Parathyroid adenoma (tissue), 2 donors: ENCODE results near the gene LRRC30.

ENCODE experiments used
- H2AFZ ChIP-seq: fragments of 300-600 bp; sonication (generic); one replicate; pipeline ENCODE4 v1.7.0; 2017; ENCODE audit warnings: antibody characterized with exemption, mild to moderate bottlenecking
- H3K27ac ChIP-seq: fragments of 300-600 bp; sonication (generic); one replicate; pipeline ENCODE4 v1.7.0; 2017
- H3K27me3 ChIP-seq: fragments of 300-600 bp; sonication (generic); one replicate; pipeline ENCODE4 v1.7.0; 2017; ENCODE audit warnings: low read length; ENCODE audit not compliant: control insufficient read depth, insufficient read depth
- H3K36me3 ChIP-seq: fragments of 300-600 bp; sonication (generic); one replicate; pipeline ENCODE4 v1.7.0; 2017; ENCODE audit warnings: low read length; ENCODE audit not compliant: control insufficient read depth, insufficient read depth
- H3K4me1 ChIP-seq: fragments of 300-600 bp; sonication (generic); one replicate; pipeline ENCODE4 v1.7.0; 2017; ENCODE audit warnings: control low read depth
- H3K4me2 ChIP-seq: fragments of 300-600 bp; sonication (generic); one replicate; pipeline ENCODE4 v1.7.0; 2017; ENCODE audit warnings: low read length
- H3K4me3 ChIP-seq: fragments of 300-600 bp; sonication (generic); one replicate; pipeline ENCODE4 v1.7.0; 2017; ENCODE audit warnings: low read depth, low read length
- H3K79me2 ChIP-seq: fragments of 300-600 bp; sonication (generic); one replicate; pipeline ENCODE4 v1.7.0; 2017; ENCODE audit warnings: control low read depth
- H3K9ac ChIP-seq: fragments of 300-600 bp; sonication (generic); one replicate; pipeline ENCODE4 v1.7.0; 2017; ENCODE audit warnings: mild to moderate bottlenecking
- H3K9me3 ChIP-seq: fragments of 300-600 bp; sonication (generic); one replicate; pipeline ENCODE4 v1.7.0; 2017; ENCODE audit warnings: low read length; ENCODE audit not compliant: control insufficient read depth
- TF ChIP-seq, protein P1 (sequence below): fragments of 300-600 bp; sonication (generic); IDR thresholded peaks from one replicate; pipeline ENCODE4 v1.7.0; 2017; ENCODE audit warnings: antibody characterized with exemption, mild to moderate bottlenecking
- donor health status: primary hyperparathyroidism.

The LRRC30 gene

DNA sequence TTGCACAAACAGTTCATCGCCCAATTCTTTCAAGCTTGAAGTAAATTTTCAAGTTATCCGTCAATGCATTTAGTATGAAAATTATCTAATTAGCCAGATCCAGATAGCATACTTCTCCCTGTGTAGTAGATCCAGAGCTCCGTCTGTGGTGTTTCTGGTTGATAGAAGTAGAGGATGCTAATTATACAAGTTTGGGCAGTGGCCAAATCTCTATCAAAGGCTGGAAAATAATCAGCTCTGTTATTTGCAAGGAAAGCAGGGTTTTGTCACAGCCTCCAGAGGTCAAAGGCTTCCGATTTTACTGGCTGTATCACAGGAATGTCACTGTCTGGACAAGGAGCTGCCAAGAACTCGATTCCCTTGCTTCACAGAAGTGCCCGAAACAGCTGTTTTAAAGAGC lies 28.6 kb downstream of the LRRC30 start:
- Histone ChIP-seq H3K27ac (no peak overlapping the region), H2AFZ (no peak overlapping the region), H3K79me2 (no peaks in the 10 kb centered on the region), H3K9ac (no peak overlapping the region), H3K9me3 (no peaks in the 10 kb centered on the region), H3K4me1 (no peaks in the 10 kb centered on the region), H3K4me2 (no peak overlapping the region), H3K4me3 (no peak overlapping the region), H3K27me3 (no peaks in the 10 kb centered on the region), H3K36me3 (no peaks in the 10 kb centered on the region)
- TF ChIP-seq, protein P1, sequence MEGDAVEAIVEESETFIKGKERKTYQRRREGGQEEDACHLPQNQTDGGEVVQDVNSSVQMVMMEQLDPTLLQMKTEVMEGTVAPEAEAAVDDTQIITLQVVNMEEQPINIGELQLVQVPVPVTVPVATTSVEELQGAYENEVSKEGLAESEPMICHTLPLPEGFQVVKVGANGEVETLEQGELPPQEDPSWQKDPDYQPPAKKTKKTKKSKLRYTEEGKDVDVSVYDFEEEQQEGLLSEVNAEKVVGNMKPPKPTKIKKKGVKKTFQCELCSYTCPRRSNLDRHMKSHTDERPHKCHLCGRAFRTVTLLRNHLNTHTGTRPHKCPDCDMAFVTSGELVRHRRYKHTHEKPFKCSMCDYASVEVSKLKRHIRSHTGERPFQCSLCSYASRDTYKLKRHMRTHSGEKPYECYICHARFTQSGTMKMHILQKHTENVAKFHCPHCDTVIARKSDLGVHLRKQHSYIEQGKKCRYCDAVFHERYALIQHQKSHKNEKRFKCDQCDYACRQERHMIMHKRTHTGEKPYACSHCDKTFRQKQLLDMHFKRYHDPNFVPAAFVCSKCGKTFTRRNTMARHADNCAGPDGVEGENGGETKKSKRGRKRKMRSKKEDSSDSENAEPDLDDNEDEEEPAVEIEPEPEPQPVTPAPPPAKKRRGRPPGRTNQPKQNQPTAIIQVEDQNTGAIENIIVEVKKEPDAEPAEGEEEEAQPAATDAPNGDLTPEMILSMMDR: no peak

DNA sequence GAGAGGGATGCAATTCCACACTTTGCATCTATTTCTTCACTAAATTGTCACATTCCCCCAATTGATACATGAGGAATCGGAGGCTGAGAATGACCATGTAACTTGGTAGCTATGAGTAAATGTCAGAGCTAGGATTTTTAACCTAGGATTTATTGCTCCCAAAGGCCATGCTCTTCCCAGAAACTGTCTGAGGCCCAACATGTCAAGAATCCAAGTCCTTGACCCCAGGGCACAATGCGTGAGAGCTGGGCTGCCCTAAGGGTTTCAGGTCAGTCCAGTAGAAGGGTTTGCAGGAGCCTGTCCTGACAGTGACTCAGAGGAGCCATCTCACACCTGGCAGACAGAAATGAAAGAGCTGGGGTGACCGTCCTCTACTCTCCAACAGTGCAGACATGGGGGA lies 30.3 kb downstream of the LRRC30 start:
- TF ChIP-seq, protein P1: no peak
- Histone ChIP-seq H3K36me3 (no peaks in the 10 kb centered on the region), H3K9me3 (no peaks in the 10 kb centered on the region), H3K27me3 (no peaks in the 10 kb centered on the region), H2AFZ (no peak overlapping the region), H3K79me2 (no peaks in the 10 kb centered on the region), H3K4me3 (no peak overlapping the region), H3K9ac (no peak overlapping the region), H3K4me1 (no peaks in the 10 kb centered on the region), H3K27ac (no peak overlapping the region), H3K4me2 (no peak overlapping the region)

DNA sequence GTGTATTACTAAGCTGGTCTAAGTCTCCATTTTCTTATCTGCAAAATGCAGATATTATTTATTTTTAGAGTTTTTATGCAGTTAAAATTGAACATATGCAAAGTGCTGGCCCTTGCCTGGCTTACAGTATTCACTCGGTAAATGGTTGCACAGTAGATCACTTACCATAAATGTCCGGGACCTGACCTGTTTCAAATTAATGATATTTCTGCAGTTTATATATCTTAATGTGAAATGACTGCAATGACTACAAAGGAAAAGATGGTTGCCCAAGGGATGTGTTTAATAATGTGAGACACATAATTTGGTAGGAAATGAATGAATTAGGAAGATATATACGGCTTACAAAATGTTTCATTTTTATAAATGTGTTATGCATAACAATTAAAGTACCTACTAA lies 37.1 kb downstream of the LRRC30 start:
- H3K4me3 ChIP-seq: no peak overlapping the region
- H3K27ac ChIP-seq: no peak overlapping the region
- H2AFZ ChIP-seq: no peak overlapping the region
- no peaks in the 10 kb centered on the region for H3K4me1 ChIP-seq
- TF ChIP-seq, protein P1: no peak
- no peaks in the 10 kb centered on the region for H3K27me3 ChIP-seq
- H3K79me2 ChIP-seq: no peaks in the 10 kb centered on the region
- no peaks in the 10 kb centered on the region for H3K36me3 ChIP-seq
- no peaks in the 10 kb centered on the region for H3K9me3 ChIP-seq
- no peak overlapping the region for H3K4me2 ChIP-seq
- H3K9ac ChIP-seq: no peak overlapping the region

DNA sequence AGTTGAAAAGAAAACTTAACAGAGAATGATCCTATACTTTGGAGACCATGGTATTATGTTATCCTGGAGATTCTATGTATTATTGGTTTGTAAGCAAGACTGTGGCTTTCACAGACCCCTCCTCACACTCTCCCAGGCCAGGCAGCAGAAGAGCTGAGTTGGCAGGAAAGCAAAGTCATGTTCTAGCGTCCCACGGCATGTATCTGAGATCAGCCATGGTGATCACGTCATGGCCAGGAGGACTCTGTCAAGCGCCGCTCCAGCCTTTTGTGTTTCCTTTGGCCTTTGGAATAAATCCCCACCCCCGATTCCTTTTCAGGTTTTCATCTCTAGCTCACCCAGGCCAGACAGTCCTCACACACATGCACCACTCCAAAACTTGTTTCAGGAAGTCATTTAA lies 39.1 kb downstream of the LRRC30 start:
- no peaks in the 10 kb centered on the region for H3K4me1 ChIP-seq
- no peaks in the 10 kb centered on the region for H3K36me3 ChIP-seq
- no peak overlapping the region for H2AFZ ChIP-seq
- no peaks in the 10 kb centered on the region for H3K9me3 ChIP-seq
- no peak overlapping the region for H3K9ac ChIP-seq
- no peak overlapping the region for H3K27ac ChIP-seq
- no peak overlapping the region for H3K4me2 ChIP-seq
- TF ChIP-seq, protein P1: no peak
- H3K79me2 ChIP-seq: no peaks in the 10 kb centered on the region
- H3K4me3 ChIP-seq: no peak overlapping the region
- H3K27me3 ChIP-seq: no peaks in the 10 kb centered on the region

DNA sequence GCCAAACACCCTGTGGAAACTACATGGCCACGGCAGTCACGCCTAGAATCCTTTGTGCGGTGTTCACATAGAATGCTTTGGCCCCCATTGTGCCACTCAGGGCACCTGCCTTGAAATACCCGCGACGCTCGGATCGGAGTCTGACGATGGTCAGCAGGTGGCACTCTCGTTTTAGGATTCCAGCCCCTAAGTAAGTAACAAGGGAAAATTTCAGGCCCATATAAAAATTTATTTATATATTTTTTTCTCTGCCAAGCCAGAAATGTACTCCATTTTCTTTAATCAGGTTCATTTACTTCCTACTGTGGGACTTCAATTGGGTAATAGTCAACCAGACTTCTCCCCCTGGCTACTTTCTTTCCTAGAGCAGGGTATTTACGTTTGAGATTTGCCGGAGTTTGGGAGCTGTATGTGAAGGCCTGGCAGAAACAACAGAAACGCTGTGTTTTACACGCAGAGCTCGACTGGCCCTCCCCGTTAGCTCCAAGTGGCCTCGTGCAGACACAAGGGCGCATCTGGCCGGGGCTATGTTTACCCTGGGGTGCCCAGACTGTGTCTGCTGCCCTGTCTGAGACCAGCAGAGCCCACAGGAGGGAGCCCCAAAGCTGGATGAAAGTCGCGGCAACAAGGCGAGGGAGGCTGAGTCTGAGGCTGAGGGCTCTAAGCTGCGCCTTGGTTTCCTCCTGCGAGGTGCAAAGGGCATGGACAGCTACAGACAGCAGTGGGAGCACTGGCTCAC lies 41.6 kb downstream of the LRRC30 start:
- H3K4me2 ChIP-seq: no peak overlapping the region
- TF ChIP-seq, protein P1: peak; percentile 4
- H3K36me3 ChIP-seq: no peaks in the 10 kb centered on the region
- no peaks in the 10 kb centered on the region for H3K9me3 ChIP-seq
- no peak overlapping the region for H3K9ac ChIP-seq
- no peaks in the 10 kb centered on the region for H3K79me2 ChIP-seq
- no peaks in the 10 kb centered on the region for H3K27me3 ChIP-seq
- H3K4me1 ChIP-seq: no peaks in the 10 kb centered on the region
- no peak overlapping the region for H3K4me3 ChIP-seq
- H2AFZ ChIP-seq: no peak overlapping the region
- H3K27ac ChIP-seq: peak overlapping the region; percentile 36
